T47D (cell line): ENCODE measurements around the gene ALX4.

Experiments
- DNase-seq, 2 experiments: peaks; one replicate each; pipeline versions ENCODE4 v3.0.0 to v3.0.0-alpha.2; 2011 to 2012; ENCODE audit warnings: low read depth in 1 of 2, low spot score in 1 of 2
- JUND ChIP-seq: IDR thresholded peaks from 2 replicates; pipeline ENCODE4 v1.6.1; 2012; ENCODE audit warnings: low read depth
- in situ Hi-C: cut with HindIII; loops from 2 replicates; pipeline ENCODE4 v1.10.0; 2016; ENCODE audit warnings: low sequenced_read_pairs, low pct_unique_long_range_greater_than_20kb

ALX4 gene

GRCh38 chr11:44344423-44344820, 34.5 kb upstream of the ALX4 start:
- DNase-seq: no peak
- no peak for TF ChIP-seq JUND
- in situ Hi-C loops: no loop called here

DNA sequence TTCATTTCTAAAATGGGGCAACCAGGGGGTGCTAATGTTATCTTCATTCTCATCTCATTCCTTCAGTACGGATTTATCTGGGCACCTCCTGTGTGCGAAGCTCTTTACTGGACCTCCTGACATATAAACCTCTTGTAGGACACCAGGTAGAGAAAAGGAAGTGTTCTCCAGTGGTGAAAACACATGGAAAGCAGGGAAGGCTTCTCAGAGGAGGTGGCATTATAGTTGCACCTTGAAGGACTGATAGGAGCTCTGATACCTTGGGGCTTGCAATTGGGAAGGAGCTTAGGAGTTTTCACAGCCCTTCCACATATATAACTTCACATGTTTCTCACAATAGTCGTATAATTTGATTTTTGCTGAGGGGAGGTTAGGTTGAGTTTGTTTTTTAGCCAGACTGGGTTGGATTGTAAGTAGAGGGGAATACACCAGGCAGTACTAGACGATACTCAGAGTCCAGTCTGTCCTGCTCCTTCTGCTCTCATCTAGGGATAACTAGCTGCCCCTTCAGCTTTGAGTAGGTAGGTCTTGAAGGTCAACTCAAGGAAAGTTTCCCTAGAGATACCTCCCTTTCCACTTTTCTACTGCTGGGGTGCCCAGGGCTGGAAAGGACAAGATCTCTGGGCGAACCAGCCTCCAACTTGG, 34.0 kb upstream of the ALX4 start:
- in situ Hi-C loops: no loop called here
- DNase-seq: no peak
- TF ChIP-seq JUND: no peak

- no peak for TF ChIP-seq JUND
- in situ Hi-C loops: no loop called here
- DNase-seq: no peak
Measured at GRCh38 chr11:44342616-44343015, 32.7 kb upstream of the ALX4 start.

GRCh38 chr11:44340656-44341055, 30.7 kb upstream of the ALX4 start:
- in situ Hi-C loops: no loop called here
- no peak for DNase-seq
- no peak for TF ChIP-seq JUND

DNA sequence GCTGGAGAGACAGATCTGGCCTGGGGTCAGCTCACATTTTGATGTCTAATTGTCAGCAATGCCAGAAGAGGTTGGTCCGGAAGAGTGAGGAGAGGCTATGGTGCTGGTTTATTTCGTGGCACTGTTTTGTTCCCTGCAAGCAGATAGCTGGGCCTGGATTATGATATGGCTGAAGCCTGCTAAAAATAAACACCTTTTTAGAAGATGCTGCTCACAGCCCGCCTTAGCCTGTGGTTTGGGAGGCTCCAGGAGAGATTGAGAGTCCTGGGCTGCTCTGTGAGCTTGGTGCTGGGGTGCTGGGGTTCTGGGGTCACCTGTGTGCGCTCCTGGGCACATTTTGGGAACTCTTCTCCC, 29.6 kb upstream of the ALX4 start:
- no peak for TF ChIP-seq JUND
- in situ Hi-C loops: no loop called here

GRCh38 chr11:44338698-44339529, 29.0 kb upstream of the ALX4 start:
- in situ Hi-C loops: no loop called here
- TF ChIP-seq JUND: no peak
- DNase-seq: no peak

More for the DNA sequence above, 29.6 kb upstream of the ALX4 start:
- no peak for DNase-seq

DNA sequence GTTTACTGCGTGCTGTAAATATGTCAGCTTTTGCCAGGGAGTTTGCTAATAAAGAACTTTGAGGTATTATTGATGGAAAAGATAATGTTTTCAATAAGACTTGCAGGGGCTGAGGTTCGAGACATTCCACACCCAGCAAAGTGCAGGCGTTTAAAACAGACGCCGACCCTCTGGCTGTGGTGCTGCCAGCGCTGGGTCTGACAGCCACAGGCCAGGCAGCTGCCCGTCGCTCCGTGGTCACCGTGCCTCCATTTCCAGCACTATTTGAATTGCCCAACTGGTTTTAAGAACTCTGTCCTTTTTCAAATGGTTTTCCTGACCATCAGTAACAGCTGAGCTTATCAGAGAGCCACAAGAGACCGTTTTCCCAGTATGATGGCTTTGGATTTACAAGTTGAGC, 28.1 kb upstream of the ALX4 start:
- in situ Hi-C loops: no loop called here
- DNase-seq: no peak
- no peak for TF ChIP-seq JUND

DNA sequence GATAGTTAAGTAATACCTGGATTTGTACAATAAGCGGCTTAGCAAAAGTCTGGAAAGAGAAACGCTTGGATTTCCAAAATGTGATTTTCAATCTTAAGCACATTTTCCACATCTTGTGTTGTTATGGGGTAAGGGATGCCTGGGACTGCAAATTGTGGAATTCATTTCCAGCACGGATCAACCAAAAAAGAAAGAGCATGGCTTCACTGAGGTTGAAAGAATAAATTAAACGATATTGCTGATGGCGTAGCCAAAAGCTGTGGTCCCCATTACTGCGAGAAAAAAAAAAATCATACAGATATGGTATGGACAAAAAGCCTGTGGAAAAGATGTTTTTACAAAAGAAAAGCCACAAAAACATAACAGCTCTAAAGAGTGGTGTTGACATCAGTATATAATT, 26.0 kb upstream of the ALX4 start:
- in situ Hi-C loops: no loop called here
- TF ChIP-seq JUND: no peak
- no peak for DNase-seq

DNA sequence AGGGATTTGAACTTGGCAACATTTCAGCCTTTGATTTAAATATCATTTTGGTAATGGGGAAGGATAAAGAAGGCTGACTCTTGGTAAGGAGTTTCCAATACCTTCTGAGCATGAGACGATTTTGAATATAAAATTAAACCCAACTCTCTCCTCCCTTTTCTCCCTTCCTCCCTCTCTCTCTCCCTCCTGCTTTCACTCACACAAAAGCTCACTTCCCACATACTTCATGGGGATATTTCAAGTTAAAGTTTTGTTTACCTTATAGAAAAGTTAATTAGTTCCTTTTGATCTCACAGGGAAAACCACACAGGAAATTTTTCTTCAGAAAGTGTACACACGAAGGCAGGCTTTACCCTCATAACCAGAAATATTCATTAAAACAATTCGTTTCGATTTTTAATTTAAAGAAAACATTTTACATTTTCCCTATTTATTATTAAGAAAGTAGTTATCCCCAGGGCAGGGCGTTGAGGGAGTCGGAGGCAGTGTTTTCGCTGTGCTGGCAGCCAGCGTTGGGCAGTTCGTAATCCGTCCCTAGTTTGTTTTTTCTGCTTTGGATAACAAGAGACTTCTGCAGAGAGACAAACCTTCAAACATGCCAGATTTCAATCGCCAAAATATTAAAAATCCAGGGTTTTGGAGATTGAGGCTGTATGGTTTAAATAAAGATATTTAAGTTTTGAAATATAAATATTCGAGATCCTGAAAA, 25.3 kb upstream of the ALX4 start:
- TF ChIP-seq JUND: no peak
- no peak for DNase-seq
- in situ Hi-C loops: no loop called here

- TF ChIP-seq JUND: no peak
- in situ Hi-C loops: no loop called here
- DNase-seq: no peak
Measured at GRCh38 chr11:44334356-44335004, 24.5 kb upstream of the ALX4 start.

DNA sequence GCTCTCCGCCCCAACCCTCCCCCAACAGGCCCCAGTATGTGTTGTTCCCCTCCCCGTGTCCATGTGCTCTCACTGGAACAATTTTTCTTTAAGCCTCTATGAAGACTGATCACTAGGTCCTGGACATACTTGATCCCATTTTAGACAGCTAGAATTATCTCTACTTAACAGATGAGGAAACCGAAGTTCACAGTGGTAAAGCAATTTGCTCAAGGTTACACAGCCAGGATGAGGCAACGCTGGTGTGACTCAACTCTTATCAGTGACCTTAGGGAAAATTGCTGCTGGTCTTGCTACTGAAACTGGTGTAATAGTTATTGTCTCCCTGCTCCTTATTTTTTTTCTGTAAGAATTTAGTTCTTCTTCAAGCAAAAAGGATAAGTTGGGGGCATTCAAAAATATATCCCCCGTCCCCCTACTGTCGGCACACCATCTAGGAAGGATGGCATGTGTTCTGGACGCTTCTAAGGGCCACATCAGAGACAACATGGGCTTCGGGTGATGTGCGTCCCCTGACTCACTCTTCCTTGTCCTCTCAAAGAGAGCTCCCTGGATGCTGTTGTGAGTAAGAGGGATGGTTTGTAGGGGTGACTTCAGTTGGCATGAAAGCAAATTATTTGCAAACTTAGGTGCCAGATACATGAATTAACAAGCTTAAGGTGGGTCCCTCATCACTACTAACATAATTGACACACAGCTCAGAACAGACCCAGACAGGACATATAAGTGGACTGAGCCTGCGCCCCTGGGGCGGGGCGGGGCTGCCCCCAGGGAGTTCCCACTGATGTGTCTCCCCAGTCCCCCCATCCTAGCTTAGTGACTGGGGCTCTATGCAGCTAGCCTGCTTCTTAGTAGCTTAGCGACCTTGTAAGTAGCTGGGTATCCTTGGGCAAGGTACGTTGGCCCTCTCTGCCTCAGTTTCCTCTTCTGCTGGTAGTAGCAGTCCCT, 23.6 kb upstream of the ALX4 start:
- in situ Hi-C loops: no loop called here
- no peak for TF ChIP-seq JUND
- no peak for DNase-seq

DNA sequence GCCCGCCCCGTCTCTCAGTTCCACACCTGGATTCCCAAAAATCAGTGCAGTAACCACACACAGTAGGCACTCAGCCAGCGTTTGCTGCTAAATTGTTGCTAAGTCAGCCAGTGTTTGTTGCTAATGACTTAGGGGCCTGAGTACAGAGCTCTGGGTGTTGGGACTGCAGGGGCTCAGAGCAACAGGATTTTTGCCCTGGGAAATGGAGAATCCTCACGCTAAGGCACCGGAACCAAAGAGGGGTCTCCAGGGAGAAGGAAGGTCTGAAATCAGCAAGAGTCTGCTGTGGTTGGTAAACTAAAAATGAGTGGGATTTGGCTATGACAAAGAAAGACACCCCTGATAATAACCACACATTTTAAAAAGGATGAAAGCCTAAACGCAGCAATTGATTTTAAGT, 22.7 kb upstream of the ALX4 start:
- DNase-seq: no peak
- in situ Hi-C loops: no loop called here
- no peak for TF ChIP-seq JUND
